ENCODE data around the gene TTBK1. TPM values are rescaled to one million over a fixed set of nuclear protein-coding genes. Genes with fewer than 3 reads are reported as not detected.

TTBK1 gene
- polyA plus RNA-seq, 1 of the 3 experiments (the other 2 are of a cell fraction), result 0.94 TPM

GRCh38 chr6:43240950-43241349 is 2.3 kb upstream of the TTBK1 start:
- no peaks in the 10 kb centered on the region for H3K9me2 ChIP-seq
- no peak for TF ChIP-seq RXRA (IDR thresholded peaks at IDR 0.05; ENCODE audit: borderline replicate concordance, low read depth)
- no peak for TF ChIP-seq FOSL2 (IDR thresholded peaks at IDR 0.05; ENCODE audit: borderline replicate concordance, low read depth)
- TF ChIP-seq CHD2 (IDR thresholded peaks at IDR 0.05; ENCODE audit: low read length, partially characterized antibody), result no peak
- no peak for TF ChIP-seq IRF3 (IDR thresholded peaks at IDR 0.05; ENCODE audit: low read depth, low read length)
- no peak for TF ChIP-seq PBX3 (IDR thresholded peaks at IDR 0.05)
- no peak for TF ChIP-seq EZH2phosphoT487 (IDR thresholded peaks at IDR 0.05; ENCODE audit: borderline replicate concordance, low read depth)
- TF ChIP-seq TCF12 (IDR thresholded peaks at IDR 0.05), result no peak
- no peak for TF ChIP-seq POLR2AphosphoS5 (IDR thresholded peaks at IDR 0.05; ENCODE audit: low read depth, low read length)
- no peak for TF ChIP-seq YY1 (IDR thresholded peaks at IDR 0.05; ENCODE audit: low read depth)
- no peak for TF ChIP-seq SMC3 (IDR thresholded peaks at IDR 0.05; ENCODE audit: low read depth, low read length)
- TF ChIP-seq CTCF (IDR thresholded peaks at IDR 0.05), result no peak
- no peak for TF ChIP-seq USF2 (IDR thresholded peaks at IDR 0.05; ENCODE audit: borderline replicate concordance, low read depth, low read length)
- TF ChIP-seq GATA2 (CRISPR knock-in tag; IDR thresholded peaks at IDR 0.05), result no peak
- no peak for TF ChIP-seq SIN3A (IDR thresholded peaks at IDR 0.05; ENCODE audit: borderline replicate concordance, low read depth, low read length)
- H3K27ac ChIP-seq (ENCODE audit: low read depth in 2 of 2, low read length in 1 of 2), result no peak overlapping the region
- ChIA-PET POLR2A (no interaction called here), CTCF (interaction anchor here (0.6 to 1.1 kb wide), 3 partner anchors 9 to 88 kb away, joined by 3 to 4 read pairs (median 3); no protein-coding TSS in a partner anchor)
- no peaks in the 10 kb centered on the region for H4K20me1 ChIP-seq (ENCODE audit: insufficient read depth)
- H3K9ac ChIP-seq, result no peak overlapping the region
- 36% methylated on average over 1 of the region's 1 CpG for WGBS (ENCODE audit: low lambda C conversion rate)
- no peaks in the 10 kb centered on the region for H3K36me3 ChIP-seq (replicated peaks in 1 of 2; ENCODE audit: control insufficient read depth in 1 of 2, insufficient read depth in 2 of 2, low read length in 1 of 2)
- no peak overlapping the region for H3K4me2 ChIP-seq
- H3K4me1 ChIP-seq (ENCODE audit: control insufficient read depth in 1 of 2, insufficient read depth in 2 of 2, low read depth in 1 of 2, low read length in 1 of 2), result peaks cover 0 to 7% of the 10 kb centered on the region in 2 experiments; a peak in 1 of 4 replicates
- no peaks in the 10 kb centered on the region for H3K9me3 ChIP-seq
- H3F3A ChIP-seq (replicated peaks; ENCODE audit: insufficient read depth), result no peaks in the 10 kb centered on the region
- no peaks in the 10 kb centered on the region for H3K79me2 ChIP-seq (ENCODE audit: insufficient read depth)
- no peak overlapping the region for H2AFZ ChIP-seq (ENCODE audit: low read depth)
- H3K27me3 ChIP-seq (ENCODE audit: insufficient read depth), result peaks cover 21% of the 10 kb centered on the region
- no peak for DNase-seq
- no peak overlapping the region for H3K4me3 ChIP-seq (ENCODE audit: low read depth in 2 of 2, low read length in 1 of 2)
